ENCODE data around the gene LYZL2. TPM values are rescaled to one million over a fixed set of nuclear protein-coding genes. Genes with fewer than 3 reads are reported as not detected.
"Not testable (repeated sequence)": the region's sequence is repeated elsewhere in the genome, so short reads cannot be mapped to it uniquely, and the experiment has no call there.

LYZL2 gene
- total RNA-seq, 1 experiment from 2014 or later, result not detected

DNA sequence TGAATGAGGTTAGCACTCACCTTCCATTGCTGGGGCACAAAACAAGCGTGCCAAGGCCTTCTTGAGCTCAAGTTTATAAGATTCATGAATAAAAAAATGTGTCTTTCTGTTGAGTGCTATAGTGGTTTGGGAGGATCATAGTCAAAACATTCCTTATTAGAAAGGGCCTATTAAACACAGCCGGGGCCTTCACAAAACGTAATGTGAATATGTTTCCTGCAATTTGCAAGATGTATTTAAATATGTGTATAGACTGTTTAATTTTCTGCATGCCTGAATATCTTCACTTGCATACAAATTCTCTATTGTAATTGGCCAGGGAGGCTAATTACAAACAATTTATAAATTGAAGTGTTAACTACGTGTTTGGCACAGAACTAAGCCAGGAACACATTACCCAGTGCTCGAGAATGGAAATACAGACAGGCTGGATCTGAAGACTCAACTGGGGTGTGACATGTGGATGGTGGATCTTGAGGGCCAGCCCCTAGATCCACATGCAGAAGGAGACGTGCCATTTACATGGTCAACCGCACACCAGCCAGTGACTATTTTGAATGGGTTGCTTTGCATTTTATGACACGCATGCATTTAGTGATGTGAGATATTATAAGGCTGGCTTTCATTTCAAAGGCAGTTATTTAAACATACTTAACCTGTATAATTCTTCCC lies 31.3 kb downstream of the LYZL2 start:
- POLR2A ChIA-PET, result no interaction called here
- no peak overlapping the region for H3K4me3 ChIP-seq (ENCODE audit: low read depth, low read length)
- intact Hi-C loops (cut with micrococcal nuclease; ENCODE audit: unreplicated experiment), result no loop called here
- H3K36me3 ChIP-seq (ENCODE audit: control insufficient read depth, insufficient read depth, low read length), result no peaks in the 10 kb centered on the region
- no peaks in the 10 kb centered on the region for H3K9me3 ChIP-seq
- Mint-ChIP-seq H3K36me3 (ENCODE audit: insufficient read depth, unreplicated experiment) (no peaks in the 10 kb centered on the region), H3K9me3 (ENCODE audit: unreplicated experiment) (no peaks in the 10 kb centered on the region), H3K27ac (ENCODE audit: unreplicated experiment) (no peak overlapping the region), H3K4me3 (ENCODE audit: unreplicated experiment) (no peak overlapping the region), H3K27me3 (ENCODE audit: insufficient read depth, unreplicated experiment) (no peaks in the 10 kb centered on the region), H3K4me1 (ENCODE audit: low read depth, unreplicated experiment) (no peaks in the 10 kb centered on the region)
- no peaks in the 10 kb centered on the region for H3K4me1 ChIP-seq
- no peak for DNase-seq
- TF ChIP-seq, protein P1, sequence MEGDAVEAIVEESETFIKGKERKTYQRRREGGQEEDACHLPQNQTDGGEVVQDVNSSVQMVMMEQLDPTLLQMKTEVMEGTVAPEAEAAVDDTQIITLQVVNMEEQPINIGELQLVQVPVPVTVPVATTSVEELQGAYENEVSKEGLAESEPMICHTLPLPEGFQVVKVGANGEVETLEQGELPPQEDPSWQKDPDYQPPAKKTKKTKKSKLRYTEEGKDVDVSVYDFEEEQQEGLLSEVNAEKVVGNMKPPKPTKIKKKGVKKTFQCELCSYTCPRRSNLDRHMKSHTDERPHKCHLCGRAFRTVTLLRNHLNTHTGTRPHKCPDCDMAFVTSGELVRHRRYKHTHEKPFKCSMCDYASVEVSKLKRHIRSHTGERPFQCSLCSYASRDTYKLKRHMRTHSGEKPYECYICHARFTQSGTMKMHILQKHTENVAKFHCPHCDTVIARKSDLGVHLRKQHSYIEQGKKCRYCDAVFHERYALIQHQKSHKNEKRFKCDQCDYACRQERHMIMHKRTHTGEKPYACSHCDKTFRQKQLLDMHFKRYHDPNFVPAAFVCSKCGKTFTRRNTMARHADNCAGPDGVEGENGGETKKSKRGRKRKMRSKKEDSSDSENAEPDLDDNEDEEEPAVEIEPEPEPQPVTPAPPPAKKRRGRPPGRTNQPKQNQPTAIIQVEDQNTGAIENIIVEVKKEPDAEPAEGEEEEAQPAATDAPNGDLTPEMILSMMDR (IDR thresholded peaks at IDR 0.05; ENCODE audit: insufficient read depth in 1 of 2, low read depth in 1 of 2, low read length in 1 of 2, severe bottlenecking in 1 of 2, unreplicated experiment in 1 of 2), result no peak
- no TSS peak for BruUV-seq (replicated peaks)
- CTCF ChIA-PET, result no interaction called here
- H3K27me3 ChIP-seq (replicated peaks; ENCODE audit: control insufficient read depth, insufficient read depth, low read length), result no peaks in the 10 kb centered on the region

DNA sequence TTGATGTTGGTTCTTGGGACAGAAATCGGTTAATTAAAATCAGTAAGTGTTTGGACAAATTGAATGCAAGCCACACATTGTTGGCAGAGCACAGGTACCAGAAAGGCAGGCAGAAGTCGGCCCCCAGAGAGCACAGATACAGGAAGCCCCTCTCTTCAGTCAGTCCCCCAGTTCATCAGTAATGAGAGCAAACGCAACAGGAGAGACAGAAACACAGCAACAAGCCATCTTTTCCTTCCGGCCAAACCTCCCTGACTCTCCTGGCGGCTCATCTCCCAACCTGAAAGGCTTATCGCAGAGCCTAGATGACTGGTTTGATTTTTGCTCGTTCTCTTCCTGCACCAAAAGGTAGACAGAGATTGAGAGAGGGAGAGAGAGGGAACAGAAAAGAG lies 32.1 kb downstream of the LYZL2 start:
- not testable (repeated sequence) for H3K27ac Mint-ChIP-seq (ENCODE audit: unreplicated experiment)

DNA sequence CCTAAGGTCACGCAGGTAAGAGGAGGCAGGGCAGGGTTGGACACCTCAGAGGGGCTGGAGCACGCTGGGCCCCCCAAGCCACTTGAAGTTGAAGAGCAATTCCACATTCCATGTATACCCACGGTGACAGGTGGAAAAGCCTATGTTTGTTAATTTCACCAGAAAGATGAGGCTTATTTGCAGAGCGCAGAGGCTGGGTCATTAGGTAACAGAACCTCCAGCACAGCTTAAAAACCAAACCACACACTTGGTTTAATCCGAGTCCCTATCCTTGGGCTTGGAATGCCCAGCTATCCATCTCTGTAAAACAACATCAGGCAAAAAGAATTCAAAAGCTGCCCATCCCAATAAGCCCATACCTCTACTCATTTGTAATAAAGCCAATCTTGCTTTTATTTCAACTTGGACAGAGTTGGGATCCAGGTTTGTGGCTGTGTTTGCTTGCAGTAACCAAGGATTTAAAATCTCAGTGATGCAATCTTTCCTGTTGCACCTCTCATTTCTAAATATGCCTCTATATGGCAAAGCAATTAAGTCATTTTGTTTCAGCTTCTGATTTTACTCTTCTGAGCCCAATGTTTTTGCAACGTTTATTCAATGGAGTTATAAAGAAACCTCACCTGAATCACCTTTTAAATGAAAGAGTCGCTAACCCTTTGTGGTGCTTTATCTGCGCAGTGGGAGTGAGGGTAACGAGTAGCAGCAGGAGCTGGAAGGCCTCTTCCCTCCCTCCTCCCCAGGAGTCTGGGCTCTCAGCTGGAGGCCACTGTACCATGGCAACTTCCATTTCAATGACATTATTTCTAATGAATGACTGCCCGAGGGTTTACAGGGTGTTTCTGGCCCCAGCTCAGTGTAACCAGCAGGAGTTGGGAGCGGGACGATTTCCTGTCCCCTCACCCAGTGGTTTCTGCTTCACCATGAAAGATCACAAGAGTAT lies 32.8 kb downstream of the LYZL2 start:
- H3K27ac Mint-ChIP-seq (ENCODE audit: unreplicated experiment); H3K36me3 ChIP-seq (ENCODE audit: control insufficient read depth, insufficient read depth, low read length); H3K27me3 Mint-ChIP-seq (ENCODE audit: insufficient read depth, unreplicated experiment); CTCF ChIA-PET; POLR2A ChIA-PET; DNase-seq; H3K4me1 ChIP-seq; H3K9me3 ChIP-seq; H3K9me3 Mint-ChIP-seq (ENCODE audit: unreplicated experiment); H3K4me3 Mint-ChIP-seq (ENCODE audit: unreplicated experiment); BruUV-seq (replicated peaks); H3K36me3 Mint-ChIP-seq (ENCODE audit: insufficient read depth, unreplicated experiment); intact Hi-C loops (cut with micrococcal nuclease; ENCODE audit: unreplicated experiment); H3K4me1 Mint-ChIP-seq (ENCODE audit: low read depth, unreplicated experiment); H3K27me3 ChIP-seq (replicated peaks; ENCODE audit: control insufficient read depth, insufficient read depth, low read length); H3K4me3 ChIP-seq (ENCODE audit: low read depth, low read length): not testable (repeated sequence)

More for the DNA sequence above, 32.1 kb downstream of the LYZL2 start:
- POLR2A ChIA-PET; H3K4me3 ChIP-seq (ENCODE audit: low read depth, low read length); H3K4me3 Mint-ChIP-seq (ENCODE audit: unreplicated experiment); H3K27me3 ChIP-seq (replicated peaks; ENCODE audit: control insufficient read depth, insufficient read depth, low read length); BruUV-seq (replicated peaks); H3K36me3 Mint-ChIP-seq (ENCODE audit: insufficient read depth, unreplicated experiment); H3K4me1 Mint-ChIP-seq (ENCODE audit: low read depth, unreplicated experiment); H3K9me3 Mint-ChIP-seq (ENCODE audit: unreplicated experiment); DNase-seq; H3K9me3 ChIP-seq; H3K27me3 Mint-ChIP-seq (ENCODE audit: insufficient read depth, unreplicated experiment); CTCF ChIA-PET; H3K4me1 ChIP-seq; H3K36me3 ChIP-seq (ENCODE audit: control insufficient read depth, insufficient read depth, low read length); intact Hi-C loops (cut with micrococcal nuclease; ENCODE audit: unreplicated experiment): not testable (repeated sequence)

DNA sequence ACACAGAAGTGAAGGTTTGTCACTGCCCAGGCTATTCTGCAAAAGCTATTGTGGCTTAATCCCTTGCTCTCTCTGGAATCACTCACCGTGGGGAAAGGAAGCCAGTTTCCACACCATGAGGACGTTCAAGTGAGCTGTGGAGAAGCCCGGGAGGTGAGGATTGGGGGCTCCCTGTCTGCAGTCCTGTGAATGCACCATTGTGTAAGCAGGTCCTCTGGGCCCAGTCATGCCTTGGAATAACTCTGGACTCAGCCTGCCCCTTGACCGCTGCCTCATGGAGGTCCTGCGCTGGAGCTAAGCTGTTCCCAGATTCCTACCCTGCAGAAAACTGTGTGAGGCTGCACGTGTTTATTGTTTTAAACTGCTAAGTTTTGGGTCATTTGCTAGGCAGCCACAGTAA lies 33.5 kb downstream of the LYZL2 start:
- Mint-ChIP-seq H3K27ac (ENCODE audit: unreplicated experiment) (no peak overlapping the region), H3K4me1 (ENCODE audit: low read depth, unreplicated experiment) (peaks cover 6% of the 10 kb centered on the region), H3K27me3 (ENCODE audit: insufficient read depth, unreplicated experiment) (peaks cover 6% of the 10 kb centered on the region), H3K36me3 (ENCODE audit: insufficient read depth, unreplicated experiment) (no peaks in the 10 kb centered on the region), H3K4me3 (ENCODE audit: unreplicated experiment) (no peak overlapping the region), H3K9me3 (ENCODE audit: unreplicated experiment) (no peaks in the 10 kb centered on the region)
- POLR2A ChIA-PET, result no interaction called here
- Histone ChIP-seq H3K9me3 (no peaks in the 10 kb centered on the region), H3K36me3 (ENCODE audit: control insufficient read depth, insufficient read depth, low read length) (no peaks in the 10 kb centered on the region), H3K4me1 (no peaks in the 10 kb centered on the region), H3K4me3 (ENCODE audit: low read depth, low read length) (no peak overlapping the region), H3K27me3 (replicated peaks; ENCODE audit: control insufficient read depth, insufficient read depth, low read length) (no peaks in the 10 kb centered on the region)
- no peak for DNase-seq
- TF ChIP-seq, protein P1 (IDR thresholded peaks at IDR 0.05; ENCODE audit: insufficient read depth in 1 of 2, low read depth in 1 of 2, low read length in 1 of 2, severe bottlenecking in 1 of 2, unreplicated experiment in 1 of 2), result no peak
- CTCF ChIA-PET, result no interaction called here
- intact Hi-C loops (cut with micrococcal nuclease; ENCODE audit: unreplicated experiment), result no loop called here
- no TSS peak for BruUV-seq (replicated peaks)
